Neural progenitor cell (in vitro differentiated cells): ENCODE measurements around the gene MT1E. TPM values are rescaled to one million over a fixed set of nuclear protein-coding genes. Genes with fewer than 3 reads are reported as not detected.

Experiments
- DNase-seq: peaks from one replicate; pipeline ENCODE4 v3.0.0-alpha.2; 2016; ENCODE audit warnings: low spot score
- H2AFZ ChIP-seq: fragments of 200-600 bp; sonication (generic); replicated peaks from 2 replicates; pipeline ENCODE4 v1.6.1; 2016; ENCODE audit warnings: antibody characterized with exemption
- H3F3A ChIP-seq: fragments of 200-600 bp; sonication (generic); 2 replicates; pipeline ENCODE4 v1.6.1; 2016; ENCODE audit warnings: antibody characterized with exemption, low read depth
- H3K27ac ChIP-seq: fragments of 200-600 bp; sonication (generic); 2 replicates; pipeline ENCODE4 v1.5.1; 2016; ENCODE audit warnings: mild to moderate bottlenecking
- H3K27me3 ChIP-seq: fragments of 200-600 bp; sonication (generic); 2 replicates; pipeline ENCODE4 v1.6.1; 2016; ENCODE audit warnings: mild to moderate bottlenecking, moderate library complexity
- H3K36me3 ChIP-seq: fragments of 200-600 bp; sonication (generic); 2 replicates; pipeline ENCODE4 v1.5.1; 2016
- H3K4me1 ChIP-seq: fragments of 200-600 bp; sonication (generic); 2 replicates; pipeline ENCODE4 v1.6.1; 2016; ENCODE audit warnings: mixed run types
- H3K4me2 ChIP-seq: fragments of 200-600 bp; sonication (generic); 2 replicates; pipeline ENCODE4 v1.6.1; 2016
- H3K4me3 ChIP-seq: fragments of 200-600 bp; sonication (generic); 2 replicates; pipeline ENCODE4 v1.5.1; 2016
- H3K79me2 ChIP-seq: fragments of 200-600 bp; sonication (generic); 2 replicates; pipeline ENCODE4 v1.6.1; 2016; ENCODE audit warnings: low read depth
- H3K9ac ChIP-seq: fragments of 200-600 bp; sonication (generic); 2 replicates; pipeline ENCODE4 v1.6.1; 2016
- H3K9me3 ChIP-seq: fragments of 200-600 bp; sonication (generic); 2 replicates; pipeline ENCODE4 v1.5.1; 2016; ENCODE audit warnings: low read depth
- H4K20me1 ChIP-seq: fragments of 200-600 bp; sonication (generic); 2 replicates; pipeline ENCODE4 v1.6.1; 2016; ENCODE audit warnings: low read depth
- H3K27ac Mint-ChIP-seq: 3 replicates; pipeline ENCODE4 v1.8.0; 2021; ENCODE audit warnings: mixed read lengths
- H3K27me3 Mint-ChIP-seq: 2 replicates; pipeline ENCODE4 v1.8.0; 2022; ENCODE audit warnings: low read depth, mild to moderate bottlenecking, inconsistent platforms, moderate library complexity, mixed read lengths; ENCODE audit not compliant: insufficient read depth
- H3K36me3 Mint-ChIP-seq: 3 replicates; pipeline ENCODE4 v1.8.0; 2021; ENCODE audit warnings: mixed read lengths
- H3K4me1 Mint-ChIP-seq: 3 replicates; pipeline ENCODE4 v1.8.0; 2021; ENCODE audit warnings: mixed read lengths
- H3K4me3 Mint-ChIP-seq: 3 replicates; pipeline ENCODE4 v1.8.0; 2021; ENCODE audit warnings: mild to moderate bottlenecking, moderate library complexity, mixed read lengths
- H3K9me3 Mint-ChIP-seq: 3 replicates; pipeline ENCODE4 v1.8.0; 2020; ENCODE audit warnings: mixed read lengths
- CTCF ChIP-seq: fragments of 200-600 bp; sonication (generic); IDR thresholded peaks from 2 replicates; pipeline ENCODE4 v1.5.1; 2017; ENCODE audit warnings: antibody characterized with exemption, mild to moderate bottlenecking
- EZH2 ChIP-seq: fragments of 200-600 bp; sonication (generic); IDR thresholded peaks from 2 replicates; pipeline ENCODE4 v1.6.1; 2017; ENCODE audit warnings: antibody characterized with exemption, mild to moderate bottlenecking, moderate library complexity
- EZH2phosphoT487 ChIP-seq: fragments of 200-600 bp; sonication (generic); IDR thresholded peaks from 2 replicates; pipeline ENCODE4 v1.6.1; 2017; ENCODE audit warnings: antibody characterized with exemption
- total RNA-seq: library from RNA; depleted of rRNA; stranded (reverse); fragments of >200 nt; gene quantifications from 2 replicates; pipeline ENCODE4 v1.2.3, GENCODE V29; 2015; ENCODE audit warnings: low replicate concordance

The MT1E gene
- total RNA-seq, 1 donor from 2014 or later, result 2.4 TPM

- Histone ChIP-seq H3K4me1 (no peaks in the 10 kb centered on the region), H3K27ac (no peak within 1 kb of the TSS), H3F3A (no peaks in the 10 kb centered on the region), H3K9me3 (no peaks in the 10 kb centered on the region), H3K79me2 (no peaks in the 10 kb centered on the region), H3K4me3 (no peak within 1 kb of the TSS), H3K9ac (no peak within 1 kb of the TSS), H3K36me3 (no peaks in the 10 kb centered on the region), H2AFZ (no peak within 1 kb of the TSS), H3K27me3 (peaks cover 97% of the 10 kb centered on the region), H4K20me1 (peaks cover 13% of the 10 kb centered on the region), H3K4me2 (no peak within 1 kb of the TSS)
- H3K27ac Mint-ChIP-seq, result no peak within 1 kb of the TSS
- no peaks in the 10 kb centered on the region for H3K4me1 Mint-ChIP-seq
- H3K36me3 Mint-ChIP-seq, result no peaks in the 10 kb centered on the region
- H3K4me3 Mint-ChIP-seq, result no peak within 1 kb of the TSS
- H3K27me3 Mint-ChIP-seq, result peaks cover 40% of the 10 kb centered on the region
- DNase-seq, result no peak
- no peak for TF ChIP-seq CTCF
- no peak for TF ChIP-seq EZH2phosphoT487
- TF ChIP-seq EZH2, result no peak
- H3K9me3 Mint-ChIP-seq, result no peaks in the 10 kb centered on the region
Observed at GRCh38 chr16:56651586-56651985, 26.0 kb downstream of the MT1E start, which contains the start of gene MT1B. TSS of gene MT1B (plus strand) at chr16:56651886. CDS start at chr16:56651954, 68 bp downstream.

GRCh38 chr16:56652600-56652999 is 27.0 kb downstream of the MT1E start:
- H3K4me3 Mint-ChIP-seq, result no peak overlapping the region
- no peak overlapping the region for H3K4me3 ChIP-seq
- H3K9me3 ChIP-seq, result no peaks in the 10 kb centered on the region
- no peaks in the 10 kb centered on the region for H3K36me3 ChIP-seq
- H3K9me3 Mint-ChIP-seq, result no peaks in the 10 kb centered on the region
- H4K20me1 ChIP-seq, result peaks cover 7% of the 10 kb centered on the region
- peaks cover 34% of the 10 kb centered on the region for H3K27me3 Mint-ChIP-seq
- no peak for DNase-seq
- H3K27ac Mint-ChIP-seq, result no peak overlapping the region
- no peak overlapping the region for H3K4me2 ChIP-seq
- H3K36me3 Mint-ChIP-seq, result no peaks in the 10 kb centered on the region
- peaks cover 3% of the 10 kb centered on the region for H3K4me1 Mint-ChIP-seq
- H3K9ac ChIP-seq, result no peak overlapping the region
- H3K4me1 ChIP-seq, result no peaks in the 10 kb centered on the region
- no peaks in the 10 kb centered on the region for H3K79me2 ChIP-seq
- TF ChIP-seq EZH2 (no peak), EZH2phosphoT487 (no peak), CTCF (no peak)
- no peak overlapping the region for H3K27ac ChIP-seq
- H3F3A ChIP-seq, result peaks cover 5% of the 10 kb centered on the region
- peaks cover 97% of the 10 kb centered on the region for H3K27me3 ChIP-seq
- H2AFZ ChIP-seq, result no peak overlapping the region

- Histone ChIP-seq H3K36me3 (no peaks in the 10 kb centered on the region), H3K4me3 (no peak overlapping the region), H3K9me3 (no peaks in the 10 kb centered on the region), H2AFZ (no peak overlapping the region), H4K20me1 (peaks cover 5% of the 10 kb centered on the region), H3F3A (peaks cover 11% of the 10 kb centered on the region), H3K9ac (no peak overlapping the region), H3K27ac (no peak overlapping the region), H3K4me1 (peaks cover 4% of the 10 kb centered on the region), H3K27me3 (peaks cover 97% of the 10 kb centered on the region), H3K4me2 (no peak overlapping the region), H3K79me2 (no peaks in the 10 kb centered on the region)
- no peak for DNase-seq
- H3K36me3 Mint-ChIP-seq, result no peaks in the 10 kb centered on the region
- no peak overlapping the region for H3K4me3 Mint-ChIP-seq
- peaks cover 7% of the 10 kb centered on the region for H3K4me1 Mint-ChIP-seq
- peaks cover 34% of the 10 kb centered on the region for H3K27me3 Mint-ChIP-seq
- no peak overlapping the region for H3K27ac Mint-ChIP-seq
- no peak for TF ChIP-seq CTCF
- no peak for TF ChIP-seq EZH2phosphoT487
- no peak for TF ChIP-seq EZH2
- no peaks in the 10 kb centered on the region for H3K9me3 Mint-ChIP-seq
Observed at GRCh38 chr16:56653218-56653617, 27.6 kb downstream of the MT1E start.
